Subcutaneous abdominal adipose tissue (tissue), 5 donors: ENCODE measurements around the gene SPO11.

Experiments
- H3K27ac ChIP-seq: one replicate; pipeline ENCODE4 v1.7.0; 2013; ENCODE audit warnings: low read depth, mild to moderate bottlenecking, inconsistent platforms, low read length, moderate library complexity
- H3K27me3 ChIP-seq, 5 donors: one replicate each; pipeline ENCODE4 v1.7.0; 2013; ENCODE audit warnings: low read length in 5 of 5, inconsistent platforms in 1 of 5; ENCODE audit not compliant: control insufficient read depth in 5 of 5, insufficient read depth in 4 of 5
- H3K36me3 ChIP-seq, 5 donors: one replicate each; pipeline ENCODE4 v1.7.0; 2013; ENCODE audit warnings: low read length in 5 of 5; ENCODE audit not compliant: control insufficient read depth in 5 of 5, insufficient read depth in 5 of 5
- H3K4me1 ChIP-seq, 5 donors: one replicate each; pipeline ENCODE4 v1.7.0; 2013; ENCODE audit warnings: low read length in 5 of 5, mild to moderate bottlenecking in 3 of 5, moderate library complexity in 1 of 5; ENCODE audit not compliant: control insufficient read depth in 5 of 5, insufficient read depth in 5 of 5
- H3K4me3 ChIP-seq, 5 donors: one replicate each; pipeline ENCODE4 v1.7.0; 2013; ENCODE audit warnings: low read length in 5 of 5, low read depth in 1 of 5
- H3K9ac ChIP-seq, 5 donors: one replicate each; pipeline ENCODE4 v1.7.0; 2013; ENCODE audit warnings: low read length in 5 of 5, mild to moderate bottlenecking in 4 of 5, moderate library complexity in 3 of 5
- H3K9me3 ChIP-seq, 5 donors: one replicate each; pipeline ENCODE4 v1.7.0; 2013; ENCODE audit warnings: low read length in 5 of 5; ENCODE audit not compliant: control insufficient read depth in 5 of 5
- donor health status: healthy.
- donor health status: healthy.
- donor health status: healthy.
- donor health status: healthy.
- donor health status: healthy.

The SPO11 gene

DNA sequence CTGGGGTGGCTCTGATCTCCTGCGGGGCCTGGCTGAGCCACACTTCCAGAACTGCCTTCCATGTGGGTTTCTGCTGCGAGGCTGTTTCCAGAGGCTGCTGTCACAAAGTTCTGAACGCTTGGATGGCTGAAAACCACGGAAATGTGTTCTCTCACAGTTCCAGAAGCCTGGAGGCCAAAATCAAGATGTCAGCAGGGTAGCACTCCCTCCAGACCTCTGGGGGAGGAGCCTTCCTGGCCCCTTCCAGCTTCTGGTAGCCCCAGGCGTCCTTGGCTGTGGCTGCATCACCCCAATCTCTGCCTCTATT lies 39.5 kb upstream of the SPO11 start:
- Histone ChIP-seq H3K27me3 (peaks cover 0 to 51% (median 46%) of the 10 kb centered on the region in 5 donors), H3K4me1 (peaks cover 0 to 18% (median 14%) of the 10 kb centered on the region in 5 donors), H3K27ac (no peak overlapping the region)

DNA sequence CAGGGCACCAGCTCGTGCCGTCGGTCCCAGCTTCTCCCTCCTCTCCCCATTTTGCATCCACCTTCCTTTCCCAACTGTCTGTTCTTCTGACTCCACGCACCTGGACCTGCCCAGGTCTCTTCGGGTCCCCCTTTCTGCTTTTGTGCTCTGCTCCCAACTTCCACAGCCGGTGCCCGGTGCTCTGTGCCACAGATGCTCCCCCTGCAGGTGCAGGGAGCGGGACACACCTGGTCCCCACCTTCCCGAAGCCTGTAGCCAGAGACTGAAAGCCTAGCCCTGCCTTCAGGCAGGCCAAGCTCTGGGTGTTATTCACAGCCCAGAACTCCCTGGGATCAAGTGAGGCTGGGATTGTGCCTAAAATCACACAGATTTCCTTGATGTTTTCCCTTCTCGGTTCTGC lies 38.6 kb upstream of the SPO11 start:
- peaks cover 0 to 48% (median 44%) of the 10 kb centered on the region in 5 donors for H3K27me3 ChIP-seq
- H3K9ac ChIP-seq: no peak overlapping the region
- H3K27ac ChIP-seq: no peak overlapping the region
- no peak overlapping the region for H3K4me3 ChIP-seq
- peaks cover 0 to 18% (median 14%) of the 10 kb centered on the region in 5 donors for H3K4me1 ChIP-seq
- H3K9me3 ChIP-seq: no peaks in the 10 kb centered on the region
- no peaks in the 10 kb centered on the region for H3K36me3 ChIP-seq

More for the DNA sequence above, 39.5 kb upstream of the SPO11 start:
- Histone ChIP-seq H3K9me3 (no peaks in the 10 kb centered on the region), H3K4me3 (no peak overlapping the region), H3K9ac (no peak overlapping the region), H3K36me3 (no peaks in the 10 kb centered on the region)

DNA sequence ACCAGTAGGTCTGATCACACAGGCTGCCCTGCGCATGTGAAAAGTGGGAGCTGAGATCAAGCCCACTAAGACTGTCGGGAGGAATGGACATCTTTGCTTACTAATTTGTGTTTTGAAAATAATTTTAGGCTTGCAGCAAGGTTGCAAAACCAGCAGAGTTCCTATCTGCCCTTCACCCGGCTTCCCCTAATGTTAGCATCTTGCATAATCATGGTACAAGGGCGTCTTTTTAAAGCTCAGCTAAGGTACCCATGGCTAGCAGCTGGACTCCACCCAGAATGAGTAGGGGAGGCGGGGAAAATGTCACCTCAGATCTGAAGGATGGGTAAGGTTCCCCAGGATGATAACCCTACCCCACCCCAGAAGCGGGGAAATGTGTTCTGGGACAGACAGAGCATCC lies 37.9 kb upstream of the SPO11 start:
- no peak overlapping the region for H3K27ac ChIP-seq
- no peak overlapping the region for H3K9ac ChIP-seq
- H3K4me3 ChIP-seq: no peak overlapping the region
- H3K9me3 ChIP-seq: no peaks in the 10 kb centered on the region
- H3K27me3 ChIP-seq: peaks cover 0 to 42% (median 41%) of the 10 kb centered on the region in 5 donors
- H3K4me1 ChIP-seq: peaks cover 0 to 18% (median 14%) of the 10 kb centered on the region in 5 donors
- no peaks in the 10 kb centered on the region for H3K36me3 ChIP-seq

DNA sequence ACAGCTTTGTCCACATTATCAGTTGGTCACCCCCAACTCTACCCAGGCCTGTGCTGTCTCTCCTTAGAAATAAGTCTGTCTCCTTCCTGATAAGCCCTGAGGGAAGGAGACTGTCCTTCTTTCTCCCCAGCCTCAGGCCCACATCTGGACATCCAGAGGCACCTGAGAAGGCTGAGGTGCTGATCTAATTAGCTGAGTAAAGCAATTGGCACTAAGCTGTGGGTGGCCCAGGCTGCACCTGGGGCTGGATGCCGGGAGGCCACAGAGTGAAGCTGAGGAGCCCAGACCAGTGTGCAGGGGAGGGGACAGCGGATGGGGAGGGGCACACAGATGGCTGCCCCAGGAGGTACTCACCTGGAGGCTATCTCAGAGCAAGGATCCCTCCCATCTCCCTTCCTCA lies 37.0 kb upstream of the SPO11 start:
- Histone ChIP-seq H3K9ac (no peak overlapping the region), H3K36me3 (no peaks in the 10 kb centered on the region), H3K27ac (no peak overlapping the region), H3K4me1 (peaks cover 0 to 17% (median 14%) of the 10 kb centered on the region in 5 donors), H3K4me3 (no peak overlapping the region), H3K9me3 (no peaks in the 10 kb centered on the region), H3K27me3 (peaks cover 0 to 34% (median 32%) of the 10 kb centered on the region in 5 donors)

DNA sequence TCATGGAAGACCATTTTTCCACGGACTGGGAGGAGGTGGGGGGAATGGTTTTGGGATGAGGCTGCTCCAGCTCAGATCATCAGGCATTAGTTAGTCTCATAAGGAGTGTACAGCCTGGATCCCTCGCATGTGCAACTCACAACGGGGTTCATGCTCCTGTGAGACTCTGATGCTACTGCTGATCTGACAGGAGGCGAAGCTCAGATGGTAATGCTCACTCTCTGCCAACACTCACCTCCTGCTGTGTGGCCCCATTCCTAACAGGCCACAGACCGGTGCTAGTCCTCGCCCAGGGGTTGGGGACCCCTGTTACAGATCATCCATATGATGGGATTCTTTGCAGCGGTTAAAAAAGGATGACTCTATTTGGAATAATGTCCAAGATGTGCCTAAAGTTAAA lies 35.6 kb upstream of the SPO11 start:
- H3K27me3 ChIP-seq: peaks cover 0 to 28% (median 25%) of the 10 kb centered on the region in 5 donors

DNA sequence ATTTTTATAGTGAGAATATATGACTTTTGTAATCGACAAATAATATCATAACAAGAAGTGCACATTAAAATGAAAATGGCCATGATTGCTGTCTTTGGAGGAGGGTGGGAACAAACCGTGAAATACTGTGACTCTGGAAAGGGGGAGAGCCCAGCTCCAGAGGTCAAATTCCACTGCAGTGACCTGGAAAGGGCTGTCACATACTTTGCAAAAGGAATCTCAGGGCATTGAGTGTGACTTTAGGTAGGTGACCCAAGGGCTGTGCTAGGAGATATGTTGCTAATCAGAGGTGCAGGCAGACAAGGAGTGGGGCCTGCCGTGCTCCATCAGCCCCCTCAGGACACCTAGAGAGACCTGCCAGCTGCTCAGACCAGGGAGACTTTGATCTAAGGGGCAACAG lies 35.1 kb upstream of the SPO11 start:
- Histone ChIP-seq H3K9ac (no peak overlapping the region), H3K27ac (no peak overlapping the region), H3K36me3 (no peaks in the 10 kb centered on the region), H3K4me3 (no peak overlapping the region), H3K4me1 (no peaks in the 10 kb centered on the region), H3K27me3 (peaks cover 0 to 28% (median 25%) of the 10 kb centered on the region in 5 donors), H3K9me3 (no peaks in the 10 kb centered on the region)

More for the DNA sequence above, 35.6 kb upstream of the SPO11 start:
- Histone ChIP-seq H3K27ac (no peak overlapping the region), H3K4me1 (peaks cover 0 to 5% (median 2%) of the 10 kb centered on the region in 5 donors), H3K9me3 (no peaks in the 10 kb centered on the region), H3K4me3 (no peak overlapping the region), H3K9ac (no peak overlapping the region), H3K36me3 (no peaks in the 10 kb centered on the region)

DNA sequence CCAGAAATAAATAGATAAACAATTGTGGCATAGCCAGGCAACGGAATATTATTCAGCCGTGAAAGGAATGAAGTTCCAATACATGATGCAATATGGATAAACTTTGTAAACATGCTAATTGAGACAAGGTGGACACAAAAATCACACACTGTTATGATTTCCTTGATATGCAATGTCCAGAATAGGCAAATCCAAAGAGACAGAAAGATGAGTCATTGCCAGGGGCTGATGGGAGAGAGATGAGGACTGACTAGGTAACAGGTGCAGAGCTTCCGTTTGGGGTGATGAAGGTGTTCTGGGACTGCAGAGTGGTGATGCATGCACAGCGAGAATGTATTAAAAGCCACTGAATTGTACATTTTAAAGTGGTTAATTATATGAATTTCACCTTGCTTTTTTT lies 31.1 kb upstream of the SPO11 start:
- Histone ChIP-seq H3K27ac (no peak overlapping the region), H3K9me3 (no peaks in the 10 kb centered on the region), H3K4me1 (no peaks in the 10 kb centered on the region), H3K9ac (no peak overlapping the region), H3K27me3 (peaks cover 0 to 5% (median 0%) of the 10 kb centered on the region in 5 donors), H3K36me3 (no peaks in the 10 kb centered on the region), H3K4me3 (no peak overlapping the region)

DNA sequence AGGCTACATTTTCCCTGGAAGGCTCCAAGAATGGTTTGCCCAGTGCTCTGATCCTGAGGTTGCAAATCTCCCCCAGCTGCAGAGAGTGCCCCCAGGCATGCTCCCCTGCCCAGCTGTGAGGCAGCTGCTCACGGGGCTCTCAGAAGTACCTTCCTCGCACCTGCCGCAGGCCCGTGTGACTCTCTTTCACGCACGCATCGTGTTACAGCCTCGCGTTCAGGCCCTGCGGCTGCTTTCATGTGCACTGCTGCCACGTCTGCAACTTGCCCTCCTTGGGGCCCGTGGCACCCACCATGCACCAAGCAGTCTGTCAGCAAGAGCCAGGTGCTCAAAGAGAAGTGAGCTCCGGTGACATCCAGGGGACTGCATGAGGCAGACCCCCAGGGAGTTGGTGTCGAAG lies 28.6 kb upstream of the SPO11 start:
- Histone ChIP-seq H3K27ac (no peak overlapping the region), H3K27me3 (peaks cover 0 to 6% (median 3%) of the 10 kb centered on the region in 5 donors), H3K36me3 (no peaks in the 10 kb centered on the region), H3K9me3 (no peaks in the 10 kb centered on the region), H3K4me1 (no peaks in the 10 kb centered on the region), H3K9ac (no peak overlapping the region), H3K4me3 (no peak overlapping the region)

DNA sequence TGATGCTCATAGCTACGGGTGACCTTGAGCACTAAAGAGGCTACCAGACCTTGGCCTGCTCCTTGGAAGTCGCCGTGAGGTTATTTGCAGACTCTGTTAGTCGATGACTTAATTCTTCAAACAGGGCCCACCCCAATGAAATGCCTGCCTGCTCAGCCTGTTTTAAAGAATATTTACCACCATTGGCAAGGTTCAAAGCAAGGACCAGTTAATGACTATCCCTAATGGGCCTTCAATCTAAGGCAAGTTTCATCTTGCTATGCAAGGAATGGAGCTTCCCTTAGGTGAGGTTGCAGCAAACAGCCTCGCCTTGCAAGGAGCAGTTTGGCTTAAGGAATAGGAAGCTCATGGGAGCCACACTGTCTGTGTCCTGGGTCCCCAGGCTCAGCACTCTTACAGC lies 22.9 kb upstream of the SPO11 start:
- Histone ChIP-seq H3K36me3 (no peaks in the 10 kb centered on the region), H3K4me1 (peaks cover 0 to 18% (median 9%) of the 10 kb centered on the region in 5 donors), H3K9ac (no peak overlapping the region), H3K27ac (no peak overlapping the region), H3K27me3 (peaks cover 4 to 18% (median 10%) of the 10 kb centered on the region in 5 donors), H3K4me3 (no peak overlapping the region), H3K9me3 (no peaks in the 10 kb centered on the region)

DNA sequence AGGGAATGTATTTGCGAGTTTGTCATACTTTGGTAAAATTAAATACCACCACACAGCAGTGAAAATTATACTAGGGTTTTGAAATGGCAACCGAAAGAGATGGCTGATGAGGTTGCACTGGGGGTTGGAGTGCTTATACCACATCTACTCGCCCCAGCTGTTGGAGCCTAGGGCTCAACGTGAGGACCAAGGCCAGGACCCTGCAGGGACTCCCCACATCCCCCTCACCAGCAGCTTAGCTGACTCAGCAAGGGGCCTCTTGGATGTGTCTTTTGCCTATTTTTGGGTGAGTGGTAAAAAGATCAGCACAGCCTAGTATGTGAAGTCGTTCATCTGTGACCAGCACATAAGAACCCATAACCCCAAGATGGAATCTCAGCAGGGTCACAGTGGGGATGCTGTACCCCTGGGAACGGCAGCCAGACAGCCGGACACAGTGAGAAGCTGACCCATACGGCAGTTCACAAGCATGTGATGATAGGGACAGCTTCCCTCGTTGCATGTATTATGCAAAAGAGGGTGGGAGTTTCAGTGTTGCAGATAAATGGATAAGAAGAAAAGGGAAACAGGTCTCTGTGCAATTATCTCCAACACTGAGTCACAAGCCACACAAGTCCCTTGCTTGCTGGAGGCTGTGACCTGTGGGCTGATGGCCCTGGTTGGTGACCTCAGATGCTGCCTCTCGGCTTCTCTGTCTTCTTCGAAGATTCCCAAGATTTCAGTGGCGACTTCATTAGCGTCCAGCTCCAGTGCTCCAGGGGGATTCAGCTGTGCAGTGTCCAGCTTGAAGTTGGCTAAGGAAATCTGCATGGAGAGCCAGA lies 20.9 kb upstream of the SPO11 start:
- Histone ChIP-seq H3K4me3 (no peak overlapping the region), H3K27me3 (peaks cover 4 to 25% (median 10%) of the 10 kb centered on the region in 5 donors), H3K4me1 (peaks cover 0 to 18% (median 9%) of the 10 kb centered on the region in 5 donors), H3K9me3 (no peaks in the 10 kb centered on the region), H3K9ac (no peak overlapping the region), H3K36me3 (no peaks in the 10 kb centered on the region), H3K27ac (no peak overlapping the region)
